Activated naive CD8-positive, alpha-beta T cell treated with anti-CD3 and anti-CD28 coated beads for 36 hours (primary cell): ENCODE measurements around the gene TMPRSS7. TPM values are rescaled to one million over a fixed set of nuclear protein-coding genes. Genes with fewer than 3 reads are reported as not detected.

Experiments
- DNase-seq: peaks from one replicate; pipeline ENCODE4 v3.0.0; 2021
- H3K27ac Mint-ChIP-seq: one replicate; pipeline ENCODE4 v1.8.0; 2022; ENCODE audit warnings: mild to moderate bottlenecking, moderate library complexity, mixed read lengths
- H3K27me3 Mint-ChIP-seq: one replicate; pipeline ENCODE4 v1.8.0; 2022; ENCODE audit warnings: mild to moderate bottlenecking, mixed read lengths
- H3K36me3 Mint-ChIP-seq: one replicate; pipeline ENCODE4 v1.8.0; 2021; ENCODE audit warnings: mild to moderate bottlenecking, mixed read lengths
- H3K4me1 Mint-ChIP-seq: one replicate; pipeline ENCODE4 v1.8.0; 2021; ENCODE audit warnings: mixed read lengths
- H3K4me3 Mint-ChIP-seq: one replicate; pipeline ENCODE4 v1.8.0; 2022; ENCODE audit warnings: mild to moderate bottlenecking, moderate library complexity, mixed read lengths
- H3K9me3 Mint-ChIP-seq: one replicate; pipeline ENCODE4 v1.8.0; 2022; ENCODE audit warnings: mixed read lengths
- total RNA-seq, 2 experiments: library from RNA; stranded (reverse); gene quantifications; one replicate each; pipeline ENCODE4 v1.2.3, GENCODE V29; 2021

TMPRSS7 gene
- total RNA-seq, 2 experiments from 2014 or later = not detected

- Mint-ChIP-seq H3K36me3 (peaks cover 15% of the 10 kb centered on the region), H3K4me1 (peaks cover 43% of the 10 kb centered on the region), H3K4me3 (peak overlapping the region; percentile 6), H3K27me3 (no peaks in the 10 kb centered on the region), H3K9me3 (no peaks in the 10 kb centered on the region), H3K27ac (peak overlapping the region; percentile 45)
- DNase-seq = no peak
These were observed 85.7 kb downstream of the TMPRSS7 start for GRCh38 chr3:112119962-112120836.

- Mint-ChIP-seq H3K4me1 (peaks cover 53% of the 10 kb centered on the region), H3K9me3 (no peaks in the 10 kb centered on the region), H3K27me3 (no peaks in the 10 kb centered on the region), H3K36me3 (peaks cover 21% of the 10 kb centered on the region), H3K27ac (no peak overlapping the region), H3K4me3 (no peak overlapping the region)
- no peak for DNase-seq
These were observed 87.3 kb downstream of the TMPRSS7 start for GRCh38 chr3:112121577-112122547.

GRCh38 chr3:112122870-112123269 lies 88.3 kb downstream of the TMPRSS7 start:
- H3K4me3 Mint-ChIP-seq = no peak overlapping the region
- no peak for DNase-seq
- peaks cover 63% of the 10 kb centered on the region for H3K4me1 Mint-ChIP-seq
- H3K9me3 Mint-ChIP-seq = no peaks in the 10 kb centered on the region
- no peaks in the 10 kb centered on the region for H3K27me3 Mint-ChIP-seq
- no peak overlapping the region for H3K27ac Mint-ChIP-seq
- peaks cover 21% of the 10 kb centered on the region for H3K36me3 Mint-ChIP-seq

GRCh38 chr3:112123548-112123947 lies 89.0 kb downstream of the TMPRSS7 start:
- DNase-seq = no peak
- Mint-ChIP-seq H3K36me3 (peaks cover 21% of the 10 kb centered on the region), H3K9me3 (no peaks in the 10 kb centered on the region), H3K27ac (no peak overlapping the region), H3K4me1 (peaks cover 66% of the 10 kb centered on the region), H3K27me3 (no peaks in the 10 kb centered on the region), H3K4me3 (no peak overlapping the region)

GRCh38 chr3:112124907-112125607 lies 90.5 kb downstream of the TMPRSS7 start:
- Mint-ChIP-seq H3K27ac (no peak overlapping the region), H3K27me3 (no peaks in the 10 kb centered on the region)

GRCh38 chr3:112126511-112126911 lies 92.0 kb downstream of the TMPRSS7 start:
- Mint-ChIP-seq H3K36me3 (peaks cover 30% of the 10 kb centered on the region), H3K4me3 (peak overlapping the region; percentile 57)

More at GRCh38 chr3:112124907-112125607, 90.5 kb downstream of the TMPRSS7 start:
- Mint-ChIP-seq H3K4me1 (peaks cover 66% of the 10 kb centered on the region), H3K36me3 (peaks cover 25% of the 10 kb centered on the region), H3K4me3 (no peak overlapping the region), H3K9me3 (no peaks in the 10 kb centered on the region)
- DNase-seq = no peak

GRCh38 chr3:112127522-112128494 lies 93.3 kb downstream of the TMPRSS7 start:
- Mint-ChIP-seq H3K27me3 (no peaks in the 10 kb centered on the region), H3K4me3 (peak overlapping the region; percentile 57), H3K4me1 (peaks cover 65% of the 10 kb centered on the region), H3K36me3 (peaks cover 29% of the 10 kb centered on the region), H3K27ac (peak overlapping the region; percentile 82), H3K9me3 (no peaks in the 10 kb centered on the region)
- DNase-seq = no peak

More at GRCh38 chr3:112126511-112126911, 92.0 kb downstream of the TMPRSS7 start:
- no peaks in the 10 kb centered on the region for H3K27me3 Mint-ChIP-seq
- no peaks in the 10 kb centered on the region for H3K9me3 Mint-ChIP-seq
- peaks cover 66% of the 10 kb centered on the region for H3K4me1 Mint-ChIP-seq
- no peak for DNase-seq
- H3K27ac Mint-ChIP-seq = peak overlapping the region; percentile 82

- Mint-ChIP-seq H3K4me3 (peak overlapping the region; percentile 32), H3K27ac (peak overlapping the region; percentile 66), H3K27me3 (no peaks in the 10 kb centered on the region), H3K4me1 (peaks cover 77% of the 10 kb centered on the region), H3K36me3 (peaks cover 24% of the 10 kb centered on the region), H3K9me3 (no peaks in the 10 kb centered on the region)
- DNase-seq = peak; percentile 46
These were observed 94.5 kb downstream of the TMPRSS7 start for GRCh38 chr3:112128843-112129727.

GRCh38 chr3:112129925-112130637 lies 95.5 kb downstream of the TMPRSS7 start:
- peak overlapping the region; percentile 66 for H3K27ac Mint-ChIP-seq
- H3K4me3 Mint-ChIP-seq = no peak overlapping the region
- no peak for DNase-seq
- H3K9me3 Mint-ChIP-seq = no peaks in the 10 kb centered on the region
- H3K36me3 Mint-ChIP-seq = peaks cover 19% of the 10 kb centered on the region
- no peaks in the 10 kb centered on the region for H3K27me3 Mint-ChIP-seq
- peaks cover 83% of the 10 kb centered on the region for H3K4me1 Mint-ChIP-seq

- peak overlapping the region; percentile 66 for H3K27ac Mint-ChIP-seq
- peaks cover 82% of the 10 kb centered on the region for H3K4me1 Mint-ChIP-seq
- no peak for DNase-seq
- H3K9me3 Mint-ChIP-seq = no peaks in the 10 kb centered on the region
- no peak overlapping the region for H3K4me3 Mint-ChIP-seq
- no peaks in the 10 kb centered on the region for H3K27me3 Mint-ChIP-seq
- H3K36me3 Mint-ChIP-seq = peaks cover 18% of the 10 kb centered on the region
These were observed 96.1 kb downstream of the TMPRSS7 start for GRCh38 chr3:112130638-112130993.
